Upper lobe of left lung (tissue), 6 donors: Measurements from ENCODE around the gene NDC1. TPM values are rescaled to one million over a fixed set of nuclear protein-coding genes. Genes with fewer than 3 reads are reported as not detected.

ENCODE experiments used
- ATAC-seq, 2 donors: fragments of 200-7000 bp; cut with Tn5 transposase; one replicate each; pipeline ENCODE4 v1.9.1; 2022; ENCODE audit warnings: mild to moderate bottlenecking in 2 of 2, moderate library complexity in 2 of 2; ENCODE audit not compliant: low FRiP score in 2 of 2
- DNase-seq, 2 donors: peaks; one replicate each; pipeline ENCODE4 v3.0.0-alpha.2; 2019 to 2020
- H3K27ac ChIP-seq, 4 donors: fragments of 200-600 bp; sonication (generic); one replicate each; pipeline ENCODE4 v1.5.1; 2016 to 2019
- H3K27me3 ChIP-seq, 4 donors: fragments of 200-600 bp; sonication (generic); one replicate each; pipeline ENCODE4 v1.5.1; 2017 to 2019
- H3K36me3 ChIP-seq, 4 donors: fragments of 200-600 bp; sonication (generic); one replicate each; pipeline ENCODE4 v1.5.1; 2016 to 2019
- H3K4me1 ChIP-seq, 4 donors: fragments of 200-600 bp; sonication (generic); one replicate each; pipeline ENCODE4 v1.5.1; 2018 to 2019
- H3K4me3 ChIP-seq, 4 donors: fragments of 200-600 bp; sonication (generic); one replicate each; pipeline ENCODE4 v1.5.1; 2017 to 2019; ENCODE audit warnings: mild to moderate bottlenecking in 2 of 4, moderate library complexity in 1 of 4
- H3K9me3 ChIP-seq, 4 donors: fragments of 200-600 bp; sonication (generic); one replicate each; pipeline ENCODE4 v1.5.1; 2018 to 2019
- CTCF ChIP-seq, 6 experiments: fragments of 450-650 bp in 4 of 6; fragments of 200-600 bp in 2 of 6; sonication (generic) in 2 of 6; IDR thresholded peaks; one replicate each; pipeline ENCODE4 v1.5.1; 2016 to 2019; ENCODE audit warnings: antibody characterized with exemption in 6 of 6
- EP300 ChIP-seq, 4 donors: sonication (generic); formaldehyde crosslinking; IDR thresholded peaks; one replicate each; pipeline ENCODE4 v1.5.1; 2017; ENCODE audit warnings: antibody characterized with exemption in 4 of 4, control low read depth in 2 of 4
- POLR2A ChIP-seq, 4 donors: fragments of 450-650 bp; IDR thresholded peaks; one replicate each; pipeline ENCODE4 v1.5.1; 2016 to 2017; ENCODE audit warnings: antibody characterized with exemption in 4 of 4, mild to moderate bottlenecking in 2 of 4
- POLR2AphosphoS5 ChIP-seq, 2 donors: sonication (generic); formaldehyde crosslinking; IDR thresholded peaks; one replicate each; pipeline ENCODE4 v1.5.1; 2017; ENCODE audit warnings: antibody characterized with exemption in 2 of 2
- WGBS, 2 donors: methylation state at CpG; one replicate each; pipeline ENCODE4 v1.1.5; 2017 to 2018; 5-methylcytosine and 5-hydroxymethylcytosine counted together
- total RNA-seq, 6 donors: library from RNA; depleted of rRNA in 4 of 6; stranded (reverse); fragments of >200 nt in 4 of 6; gene quantifications; one replicate each; pipeline versions ENCODE4 v1.1.0 to v1.2.1, GENCODE V29; 2016 to 2021
- donor health status: DM: no; HTN: no; CAD: no; lungs with moderate emphysema.
- donor health status: DM: no; HTN: yes; CAD: no; lungs with severe emphysema.

NDC1 gene
- total RNA-seq, 6 donors from 2014 or later = 1.2 to 10.9 (median 8.2) TPM

DNA sequence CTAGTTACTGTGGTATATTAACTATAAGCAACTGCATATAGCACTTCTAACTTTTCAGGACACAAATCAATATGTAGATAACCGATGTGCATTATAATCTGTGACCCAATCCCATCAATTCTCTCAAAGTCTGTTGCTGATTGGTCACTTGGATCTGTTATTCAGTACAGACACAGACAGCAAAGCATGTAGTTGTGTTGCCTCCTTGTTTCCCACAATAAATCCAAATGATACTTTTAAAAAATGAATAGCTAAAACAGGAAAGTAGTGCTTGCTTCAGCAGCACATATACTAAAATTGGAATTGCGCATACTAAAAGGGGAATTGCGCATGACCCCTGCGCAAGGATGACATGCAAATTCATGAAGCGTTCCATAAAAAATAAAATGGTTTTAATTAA lies 28.1 kb downstream of the NDC1 start:
- DNase-seq = no peak
- Histone ChIP-seq H3K27me3 (no peaks in the 10 kb centered on the region), H3K36me3 (peaks cover 0 to 17% (median 8%) of the 10 kb centered on the region in 4 donors), H3K9me3 (no peaks in the 10 kb centered on the region), H3K27ac (no peak overlapping the region), H3K4me3 (no peak overlapping the region), H3K4me1 (no peaks in the 10 kb centered on the region)
- TF ChIP-seq POLR2AphosphoS5 (IDR thresholded peaks at IDR 0.05) (no peak), POLR2A (IDR thresholded peaks at IDR 0.05) (no peak)
- 96 to 99% methylated on average over 5 of the region's 5 CpGs for WGBS, 2 donors
- ATAC-seq = no peak

GRCh38 chr1:53807916-53808315 lies 30.2 kb downstream of the NDC1 start:
- TF ChIP-seq EP300 (IDR thresholded peaks at IDR 0.05) = no peak
- TF ChIP-seq POLR2AphosphoS5 (IDR thresholded peaks at IDR 0.05) = no peak
- 78 to 84% methylated on average over 5 of the region's 5 CpGs for WGBS, 2 donors
- H3K27me3 ChIP-seq = no peaks in the 10 kb centered on the region
- no peak overlapping the region for H3K4me3 ChIP-seq
- no peak for DNase-seq
- peaks cover 0 to 29% (median 11%) of the 10 kb centered on the region in 4 donors for H3K36me3 ChIP-seq
- H3K9me3 ChIP-seq = no peaks in the 10 kb centered on the region
- no peaks in the 10 kb centered on the region for H3K4me1 ChIP-seq
- ATAC-seq = no peak
- H3K27ac ChIP-seq = no peak overlapping the region

DNA sequence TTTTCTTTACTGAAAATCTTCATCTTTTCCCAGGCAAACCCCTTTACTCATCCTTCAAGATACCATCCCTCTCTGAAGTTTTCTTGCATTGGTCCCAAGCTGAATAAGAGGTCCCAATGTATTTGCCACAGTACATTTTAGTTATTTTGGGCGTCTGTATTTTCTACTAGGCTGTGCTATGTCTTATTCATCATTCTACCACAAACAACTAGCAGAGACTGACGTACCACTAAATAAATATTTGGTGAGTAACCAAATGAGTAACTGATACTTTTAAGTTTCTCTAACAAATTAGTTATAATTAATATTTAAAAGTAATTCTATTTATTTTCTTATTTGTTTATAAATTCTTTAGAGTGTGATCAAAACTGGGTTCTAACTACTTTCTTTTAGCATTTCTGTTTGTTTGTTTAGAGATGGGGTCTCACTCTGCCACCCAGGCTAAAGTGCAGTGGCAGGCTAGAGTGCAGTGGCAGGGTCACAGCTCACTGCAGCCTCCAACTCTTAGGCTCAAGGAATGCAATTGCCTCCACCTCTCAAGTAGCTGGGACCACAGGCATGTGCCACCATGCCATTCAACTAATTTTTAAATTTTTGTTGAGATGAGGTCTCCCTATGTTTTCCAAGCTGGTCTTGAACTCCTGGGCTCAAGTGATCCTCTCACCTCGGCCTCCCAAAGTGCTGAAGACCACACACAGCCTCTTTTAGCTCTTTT lies 33.1 kb downstream of the NDC1 start:
- H3K4me3 ChIP-seq = no peak overlapping the region
- 96 to 98% methylated on average over 3 of the region's 3 CpGs for WGBS, 2 donors
- ATAC-seq (no peak), DNase-seq (no peak)
- no peak for TF ChIP-seq POLR2AphosphoS5 (IDR thresholded peaks at IDR 0.05)
- TF ChIP-seq EP300 (IDR thresholded peaks at IDR 0.05) = no peak
- TF ChIP-seq POLR2A (IDR thresholded peaks at IDR 0.05) = no peak
- no peak for TF ChIP-seq CTCF (IDR thresholded peaks at IDR 0.05)
- no peaks in the 10 kb centered on the region for H3K4me1 ChIP-seq
- H3K27me3 ChIP-seq = no peaks in the 10 kb centered on the region
- peaks cover 0 to 45% (median 12%) of the 10 kb centered on the region in 4 donors for H3K36me3 ChIP-seq
- H3K9me3 ChIP-seq = no peaks in the 10 kb centered on the region
- no peak overlapping the region for H3K27ac ChIP-seq

DNA sequence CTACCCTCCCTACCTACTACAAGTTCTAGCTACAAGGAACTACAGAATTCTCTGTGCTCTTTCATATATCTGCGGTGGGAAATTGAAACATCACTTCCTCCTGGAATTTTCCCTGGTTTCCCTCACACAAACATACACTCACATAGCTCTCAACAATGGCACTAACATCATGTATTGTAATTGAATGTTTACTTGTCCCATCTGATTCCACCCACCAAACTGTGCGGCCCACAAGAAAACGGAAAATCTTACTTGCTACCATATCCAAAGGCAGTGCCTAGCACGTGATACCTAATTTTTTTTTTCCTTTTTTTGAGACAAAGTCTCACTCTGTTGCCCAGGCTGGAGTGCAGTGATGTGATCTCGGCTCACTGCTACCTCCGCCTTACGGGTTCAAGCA lies 33.9 kb downstream of the NDC1 start:
- no peak for TF ChIP-seq POLR2AphosphoS5 (IDR thresholded peaks at IDR 0.05)
- no peak for TF ChIP-seq CTCF (IDR thresholded peaks at IDR 0.05)
- TF ChIP-seq EP300 (IDR thresholded peaks at IDR 0.05) = no peak
- no peak for TF ChIP-seq POLR2A (IDR thresholded peaks at IDR 0.05)
- WGBS, 2 donors = 96 to 97% methylated on average over 7 of the region's 7 CpGs
- Histone ChIP-seq H3K36me3 (peaks cover 0 to 52% (median 14%) of the 10 kb centered on the region in 4 donors), H3K9me3 (no peaks in the 10 kb centered on the region), H3K4me3 (no peak overlapping the region), H3K27ac (no peak overlapping the region), H3K4me1 (no peaks in the 10 kb centered on the region), H3K27me3 (no peaks in the 10 kb centered on the region)
- DNase-seq (no peak), ATAC-seq (no peak)

DNA sequence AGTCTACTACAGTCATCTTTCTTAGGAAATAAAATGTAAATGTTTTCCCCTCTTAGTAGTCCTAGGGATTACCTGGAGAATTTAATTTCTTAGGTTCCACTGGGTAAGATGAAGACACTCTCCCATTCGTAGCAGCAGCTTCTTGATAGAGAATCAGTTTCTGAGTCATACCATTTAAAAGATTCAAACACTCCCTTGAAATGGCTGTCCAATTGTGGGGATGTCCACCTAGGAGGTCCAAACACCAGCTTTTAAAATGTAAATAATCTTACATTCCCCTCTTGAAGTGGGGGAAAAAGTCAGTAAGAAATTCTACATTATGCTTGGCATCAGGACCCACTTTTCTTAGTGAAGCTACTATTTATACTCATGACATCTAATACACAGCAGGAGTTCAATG lies 37.5 kb downstream of the NDC1 start:
- Histone ChIP-seq H3K27ac (no peak overlapping the region), H3K27me3 (no peaks in the 10 kb centered on the region), H3K36me3 (peaks cover 0 to 54% (median 11%) of the 10 kb centered on the region in 4 donors), H3K4me1 (no peaks in the 10 kb centered on the region), H3K4me3 (no peak overlapping the region), H3K9me3 (no peaks in the 10 kb centered on the region)
- WGBS, 2 donors = 95 to 97% methylated on average over 1 of the region's 1 CpG
- ATAC-seq (no peak), DNase-seq (no peak)
- TF ChIP-seq CTCF (IDR thresholded peaks at IDR 0.05) (no peak), EP300 (IDR thresholded peaks at IDR 0.05) (no peak), POLR2AphosphoS5 (IDR thresholded peaks at IDR 0.05) (no peak), POLR2A (IDR thresholded peaks at IDR 0.05) (no peak)

DNA sequence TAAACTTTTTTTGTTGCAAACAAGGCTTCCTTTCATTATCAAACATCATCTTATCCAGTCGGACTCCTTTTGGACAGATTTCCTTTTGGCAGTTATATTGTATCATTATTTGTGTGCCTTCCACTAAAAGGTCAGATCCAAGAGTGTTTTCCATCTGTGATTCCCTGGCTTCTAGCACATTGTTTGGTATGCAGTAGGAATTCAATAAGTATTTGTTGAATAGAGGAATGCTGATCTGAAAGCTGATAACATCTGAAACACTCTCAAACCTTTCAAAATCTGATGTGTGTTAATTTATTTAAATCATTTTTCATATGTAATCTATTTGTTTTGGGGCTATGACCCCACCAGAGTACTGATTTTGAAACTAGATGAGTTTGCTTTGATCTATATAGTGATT lies 39.0 kb downstream of the NDC1 start:
- Histone ChIP-seq H3K27ac (no peak overlapping the region), H3K9me3 (no peaks in the 10 kb centered on the region), H3K4me1 (no peaks in the 10 kb centered on the region), H3K4me3 (no peak overlapping the region), H3K36me3 (peaks cover 0 to 51% (median 6%) of the 10 kb centered on the region in 4 donors), H3K27me3 (no peaks in the 10 kb centered on the region)
- DNase-seq (no peak), ATAC-seq (no peak)
- WGBS, 2 donors = 44 to 57% methylated on average over 1 of the region's 1 CpG
- TF ChIP-seq CTCF (IDR thresholded peaks at IDR 0.05) = no peak
- no peak for TF ChIP-seq POLR2AphosphoS5 (IDR thresholded peaks at IDR 0.05)
- no peak for TF ChIP-seq EP300 (IDR thresholded peaks at IDR 0.05)
- no peak for TF ChIP-seq POLR2A (IDR thresholded peaks at IDR 0.05)
